HFFc6 (cell line): Measurements from ENCODE around the gene PLIN4. TPM values are rescaled to one million over a fixed set of nuclear protein-coding genes. Genes with fewer than 3 reads are reported as not detected.
"Not testable (repeated sequence)": the region's sequence is repeated elsewhere in the genome, so short reads cannot be mapped to it uniquely, and the experiment has no call there.

Source experiments
- DNase-seq: peaks from one replicate; pipeline ENCODE4 v3.0.0-alpha.2; 2018
- H3K27ac Mint-ChIP-seq: 2 replicates; pipeline ENCODE4 v1.8.0; 2020; ENCODE audit warnings: mild to moderate bottlenecking, mixed read lengths
- H3K27me3 Mint-ChIP-seq: 2 replicates; pipeline ENCODE4 v1.8.0; 2021; ENCODE audit warnings: mild to moderate bottlenecking, moderate library complexity, mixed read lengths; ENCODE audit not compliant: insufficient read depth
- H3K36me3 Mint-ChIP-seq: 2 replicates; pipeline ENCODE4 v1.8.0; 2021; ENCODE audit warnings: low read depth, mixed read lengths
- H3K4me1 Mint-ChIP-seq: 2 replicates; pipeline ENCODE4 v1.8.0; 2020; ENCODE audit warnings: low read depth, mixed read lengths
- H3K4me3 Mint-ChIP-seq: 2 replicates; pipeline ENCODE4 v1.8.0; 2020; ENCODE audit warnings: mild to moderate bottlenecking, moderate library complexity, mixed read lengths
- H3K9me3 Mint-ChIP-seq: 2 replicates; pipeline ENCODE4 v1.8.0; 2020; ENCODE audit warnings: mild to moderate bottlenecking, mixed read lengths
- CTCF ChIP-seq: fragments of 200-600 bp; sonication (generic); IDR thresholded peaks from 2 replicates; pipeline ENCODE4 v1.5.0; 2021; ENCODE audit warnings: antibody characterized with exemption, mild to moderate bottlenecking
- long read RNA-seq: library from polyadenylated mRNA; unstranded; transcript quantifications from one replicate; pipeline ENCODE4 v2.0.0, GENCODE V29; 2019
- total RNA-seq, 6 experiments: library from RNA; stranded (reverse); fragmentation: NEBNext Ultra II Directional; extraction: Animal tissue kit (Norgen Biotek cat#: 25700); gene quantifications; 2 replicates in 1 of 6; 3 replicates in 5 of 6; pipeline ENCODE4 v1.2.3, GENCODE V29; 2021

The PLIN4 gene, protein sequence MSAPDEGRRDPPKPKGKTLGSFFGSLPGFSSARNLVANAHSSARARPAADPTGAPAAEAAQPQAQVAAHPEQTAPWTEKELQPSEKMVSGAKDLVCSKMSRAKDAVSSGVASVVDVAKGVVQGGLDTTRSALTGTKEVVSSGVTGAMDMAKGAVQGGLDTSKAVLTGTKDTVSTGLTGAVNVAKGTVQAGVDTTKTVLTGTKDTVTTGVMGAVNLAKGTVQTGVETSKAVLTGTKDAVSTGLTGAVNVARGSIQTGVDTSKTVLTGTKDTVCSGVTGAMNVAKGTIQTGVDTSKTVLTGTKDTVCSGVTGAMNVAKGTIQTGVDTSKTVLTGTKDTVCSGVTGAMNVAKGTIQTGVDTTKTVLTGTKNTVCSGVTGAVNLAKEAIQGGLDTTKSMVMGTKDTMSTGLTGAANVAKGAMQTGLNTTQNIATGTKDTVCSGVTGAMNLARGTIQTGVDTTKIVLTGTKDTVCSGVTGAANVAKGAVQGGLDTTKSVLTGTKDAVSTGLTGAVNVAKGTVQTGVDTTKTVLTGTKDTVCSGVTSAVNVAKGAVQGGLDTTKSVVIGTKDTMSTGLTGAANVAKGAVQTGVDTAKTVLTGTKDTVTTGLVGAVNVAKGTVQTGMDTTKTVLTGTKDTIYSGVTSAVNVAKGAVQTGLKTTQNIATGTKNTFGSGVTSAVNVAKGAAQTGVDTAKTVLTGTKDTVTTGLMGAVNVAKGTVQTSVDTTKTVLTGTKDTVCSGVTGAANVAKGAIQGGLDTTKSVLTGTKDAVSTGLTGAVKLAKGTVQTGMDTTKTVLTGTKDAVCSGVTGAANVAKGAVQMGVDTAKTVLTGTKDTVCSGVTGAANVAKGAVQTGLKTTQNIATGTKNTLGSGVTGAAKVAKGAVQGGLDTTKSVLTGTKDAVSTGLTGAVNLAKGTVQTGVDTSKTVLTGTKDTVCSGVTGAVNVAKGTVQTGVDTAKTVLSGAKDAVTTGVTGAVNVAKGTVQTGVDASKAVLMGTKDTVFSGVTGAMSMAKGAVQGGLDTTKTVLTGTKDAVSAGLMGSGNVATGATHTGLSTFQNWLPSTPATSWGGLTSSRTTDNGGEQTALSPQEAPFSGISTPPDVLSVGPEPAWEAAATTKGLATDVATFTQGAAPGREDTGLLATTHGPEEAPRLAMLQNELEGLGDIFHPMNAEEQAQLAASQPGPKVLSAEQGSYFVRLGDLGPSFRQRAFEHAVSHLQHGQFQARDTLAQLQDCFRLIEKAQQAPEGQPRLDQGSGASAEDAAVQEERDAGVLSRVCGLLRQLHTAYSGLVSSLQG (N-terminal part only)
- total RNA-seq = not detected
- long read RNA-seq = 0 reads

DNA sequence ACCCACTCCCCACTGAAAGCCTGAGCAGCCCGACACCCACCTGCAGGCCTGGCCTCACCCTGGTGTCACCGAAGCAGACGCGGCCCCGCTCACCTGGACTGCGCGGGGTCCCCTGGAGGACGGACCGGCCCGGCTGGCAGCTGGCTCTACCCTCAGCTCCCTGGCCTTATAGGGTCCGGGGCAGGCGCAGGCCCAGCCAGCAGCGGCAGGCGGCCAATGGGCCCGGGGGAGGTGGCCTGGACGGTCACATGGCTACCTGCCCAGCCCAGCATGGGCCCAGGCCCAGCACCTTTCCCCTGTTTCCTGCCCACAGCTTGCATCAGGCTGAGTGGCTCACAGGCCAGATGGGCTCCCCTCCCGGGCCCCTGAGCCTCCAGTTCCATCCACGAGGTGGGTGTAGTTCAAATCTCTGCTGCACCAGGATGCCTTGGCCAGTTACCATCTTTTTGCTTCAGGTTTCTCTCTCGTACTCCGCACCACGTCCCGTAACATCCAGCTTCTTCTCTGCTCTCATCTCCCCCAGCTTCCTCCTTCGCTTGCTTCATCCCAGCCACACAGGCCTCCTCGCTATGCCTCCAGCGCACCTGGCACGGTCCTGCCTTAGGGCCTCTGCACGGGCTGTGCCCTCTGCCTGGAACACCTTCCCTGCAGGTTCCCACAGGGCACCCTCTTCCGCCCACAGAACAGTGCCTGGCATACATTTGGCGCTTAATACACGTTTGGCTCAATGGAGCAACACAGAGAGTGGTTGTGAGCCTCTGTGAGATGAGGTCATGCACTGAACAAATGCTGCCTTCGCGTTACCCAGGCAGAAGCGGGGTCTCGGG is at the start of gene PLIN4:
TSS of gene PLIN4 (minus strand) at position 142 of the 827 bp plus-strand sequence. CDS start 214 bp downstream, outside the sequence.
- no peak for DNase-seq
- 0 out of 2 replicates have a peak, but pooled peaks cover 6% of the 10 kb centered on the region for H3K4me1 Mint-ChIP-seq
- no peaks in the 10 kb centered on the region for H3K9me3 Mint-ChIP-seq
- H3K27me3 Mint-ChIP-seq = peaks cover 14% of the 10 kb centered on the region
- H3K4me3 Mint-ChIP-seq = no peak within 1 kb of the TSS
- no peak for TF ChIP-seq CTCF
- H3K27ac Mint-ChIP-seq = no peak within 1 kb of the TSS
- no peaks in the 10 kb centered on the region for H3K36me3 Mint-ChIP-seq

GRCh38 chr19:4567584-4568071 is 49.3 kb upstream of the PLIN4 start:
- Mint-ChIP-seq H3K4me3 (no peak overlapping the region), H3K27ac (no peak overlapping the region), H3K36me3 (no peaks in the 10 kb centered on the region), H3K4me1 (no peaks in the 10 kb centered on the region), H3K27me3 (no peaks in the 10 kb centered on the region; the same call in 1 of the 2 replicates), H3K9me3 (no peaks in the 10 kb centered on the region)
- peak; percentile 88 for TF ChIP-seq CTCF
- peak; percentile 29 for DNase-seq

GRCh38 chr19:4566402-4567051 is 48.2 kb upstream of the PLIN4 start:
- Mint-ChIP-seq H3K27ac (no peak overlapping the region), H3K4me3 (no peak overlapping the region), H3K27me3 (no peaks in the 10 kb centered on the region; the same call in 1 of the 2 replicates), H3K4me1 (no peaks in the 10 kb centered on the region), H3K9me3 (no peaks in the 10 kb centered on the region), H3K36me3 (no peaks in the 10 kb centered on the region)
- DNase-seq = no peak
- no peak for TF ChIP-seq CTCF

DNA sequence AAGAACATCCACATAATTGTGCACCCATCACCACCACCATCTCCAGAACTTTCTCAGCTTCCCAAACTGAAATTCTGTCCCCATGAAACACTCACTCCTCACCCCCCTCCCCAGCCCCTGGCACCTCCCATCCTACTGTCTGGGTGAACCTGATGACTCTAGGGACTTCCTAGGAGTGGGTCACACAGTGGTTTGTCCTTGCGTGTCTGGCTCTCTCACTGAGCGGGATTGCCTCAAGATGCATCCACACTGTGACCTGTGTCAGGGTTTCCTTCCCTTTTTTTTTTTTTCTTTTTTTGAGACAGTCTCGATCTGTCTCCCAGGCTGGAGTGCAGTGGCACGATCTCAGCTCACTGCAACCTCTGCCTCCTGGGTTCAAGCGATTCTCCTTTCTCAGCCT is 45.3 kb upstream of the PLIN4 start:
- not testable (repeated sequence) for H3K27me3 Mint-ChIP-seq, H3K36me3 Mint-ChIP-seq, H3K27ac Mint-ChIP-seq, H3K9me3 Mint-ChIP-seq, H3K4me3 Mint-ChIP-seq, DNase-seq, H3K4me1 Mint-ChIP-seq

- not testable (repeated sequence) for H3K27me3 Mint-ChIP-seq, H3K36me3 Mint-ChIP-seq, H3K27ac Mint-ChIP-seq, H3K4me3 Mint-ChIP-seq, H3K9me3 Mint-ChIP-seq, H3K4me1 Mint-ChIP-seq, DNase-seq
These were observed 43.8 kb upstream of the PLIN4 start for GRCh38 chr19:4562085-4562484.
